A549 (cell line): Measurements from ENCODE around the gene IQSEC3. TPM values are rescaled to one million over a fixed set of nuclear protein-coding genes. Genes with fewer than 3 reads are reported as not detected.

Experiments used
- ATAC-seq, 2 experiments: fragments of 200-7000 bp in 1 of 2; fragments of >200 bp in 1 of 2; cut with Nextera tagmentation in 1 of 2; cut with Tn5 transposase in 1 of 2; 3 replicates each; pipeline versions ENCODE4 v1.8.0 to v1.9.1; 2018 to 2020; ENCODE audit warnings: mild to moderate bottlenecking in 1 of 2, moderate library complexity in 1 of 2
- CTCF ChIA-PET: fragments of 300-600 bp; sonication (Branson Sonifier 250); formaldehyde crosslinking; extraction: SDS; loops from one replicate; lab custom pipeline; 2021; ENCODE audit warnings: antibody characterized with exemption, inconsistent platforms; lab: Yijun Ruan, JAX
- POLR2A ChIA-PET: fragments of 350-600 bp; formaldehyde crosslinking; extraction: SDS; loops from one replicate; lab custom pipeline; 2021; ENCODE audit warnings: antibody characterized with exemption, inconsistent platforms; lab: Yijun Ruan, JAX
- DNase-seq, 2 experiments: peaks; one replicate each; pipeline versions ENCODE4 v3.0.0 to v3.0.0-alpha.2; 2011 to 2016; ENCODE audit warnings: low read depth in 1 of 2, low spot score in 1 of 2
- FAIRE-seq: peaks from 2 replicates; lab custom pipeline; 2011; peaks lifted over from hg19 to GRCh38; lab: Jason Lieb, UNC
- H3K27ac ChIP-seq, 2 experiments: fragments of >200 bp; sonication (Bioruptor Twin); formaldehyde crosslinking; 3 replicates each; pipeline ENCODE4 v1.5.1; 2016 to 2017
- H3K4me1 ChIP-seq: fragments of >200 bp; sonication (Bioruptor Twin); formaldehyde crosslinking; 3 replicates; pipeline ENCODE4 v1.6.1; 2016
- H3K4me2 ChIP-seq: fragments of >200 bp; sonication (Bioruptor Twin); formaldehyde crosslinking; 3 replicates; pipeline ENCODE4 v1.6.1; 2016
- H3K4me3 ChIP-seq: fragments of >200 bp; sonication (Bioruptor Twin); formaldehyde crosslinking; 3 replicates; pipeline ENCODE4 v1.5.1; 2016
- H3K9me3 ChIP-seq: fragments of >200 bp; sonication (Bioruptor Twin); formaldehyde crosslinking; 3 replicates; pipeline ENCODE4 v1.6.1; 2016
- BHLHE40 ChIP-seq: IDR thresholded peaks from 2 replicates; pipeline ENCODE4 v1.6.1; 2012; ENCODE audit warnings: low read depth, low read length, inconsistent platforms
- CBX2 ChIP-seq: fragments of 200-600 bp; sonication (generic); IDR thresholded peaks from 2 replicates; pipeline ENCODE4 v1.6.1; 2016; ENCODE audit warnings: low read depth, mild to moderate bottlenecking, borderline replicate concordance
- CBX8 ChIP-seq: fragments of 200-600 bp; sonication (generic); IDR thresholded peaks from 2 replicates; pipeline ENCODE4 v1.6.1; 2016
- E2F6 ChIP-seq: IDR thresholded peaks from 2 replicates; pipeline ENCODE4 v1.6.1; 2012; ENCODE audit warnings: low read depth, borderline replicate concordance
- EHF ChIP-seq: fragments of 250-450 bp; sonication (Bioruptor Pico); IDR thresholded peaks from 2 replicates; pipeline ENCODE4 v1.5.0; 2020; ENCODE audit warnings: mild to moderate bottlenecking
- EHMT2 ChIP-seq: fragments of 200-600 bp; sonication (generic); IDR thresholded peaks from 2 replicates; pipeline ENCODE4 v1.6.1; 2016; ENCODE audit warnings: antibody characterized with exemption, low read depth, mild to moderate bottlenecking, moderate library complexity
- HDAC2 ChIP-seq: fragments of 200-600 bp; sonication (generic); IDR thresholded peaks from 2 replicates; pipeline ENCODE4 v1.6.1; 2016
- HOXB13 ChIP-seq: fragments of 250-450 bp; sonication (Bioruptor Pico); IDR thresholded peaks from 2 replicates; pipeline ENCODE4 v1.5.0; 2020; ENCODE audit warnings: low read depth, mild to moderate bottlenecking, moderate library complexity
- MAX ChIP-seq: IDR thresholded peaks from 2 replicates; pipeline ENCODE4 v1.6.1; 2012
- MAZ ChIP-seq: fragments of 150-350 bp; IDR thresholded peaks from 2 replicates; pipeline ENCODE4 v1.6.1; 2014; ENCODE audit warnings: antibody characterized with exemption, low read depth, low read length, borderline replicate concordance
- NR3C1 ChIP-seq: fragments of >200 bp; sonication (Bioruptor Twin); formaldehyde crosslinking; IDR thresholded peaks from 3 replicates; pipeline ENCODE4 v1.6.1; 2017
- PHF8 ChIP-seq: fragments of 200-600 bp; sonication (generic); IDR thresholded peaks from 2 replicates; pipeline ENCODE4 v1.6.1; 2016; ENCODE audit warnings: low read depth, mild to moderate bottlenecking, antibody characterized with exemption, moderate library complexity, borderline replicate concordance
- RAD21 ChIP-seq, 2 experiments: fragments of >200 bp in 1 of 2; sonication (Bioruptor Twin) in 1 of 2; formaldehyde crosslinking in 1 of 2; IDR thresholded peaks in 1 of 2; conservative IDR thresholded peaks in 1 of 2; 2 replicates in 1 of 2; 3 replicates in 1 of 2; pipeline ENCODE4 v1.6.1; 2012 to 2018; ENCODE audit warnings: inconsistent platforms in 1 of 2
- REST ChIP-seq: fragments of 200-600 bp; sonication (generic); IDR thresholded peaks from 2 replicates; pipeline ENCODE4 v1.6.1; 2016; ENCODE audit warnings: antibody characterized with exemption, mild to moderate bottlenecking, moderate library complexity
- SMC3 ChIP-seq: fragments of >200 bp; sonication (Bioruptor Twin); formaldehyde crosslinking; IDR thresholded peaks from 3 replicates; pipeline ENCODE4 v1.6.1; 2018; ENCODE audit warnings: inconsistent platforms
- TP53 ChIP-seq: fragments of 250-450 bp; sonication (Bioruptor Pico); IDR thresholded peaks from 2 replicates; pipeline ENCODE4 v1.5.0; 2021; ENCODE audit warnings: mild to moderate bottlenecking, moderate library complexity
- USF2 ChIP-seq: fragments of 450-650 bp; IDR thresholded peaks from 2 replicates; pipeline ENCODE4 v1.6.1; 2014; ENCODE audit warnings: antibody characterized with exemption
- WGBS: methylation state at CpG from one replicate; pipeline ENCODE4 v1.1.6; 2017; ENCODE audit errors: missing lambda C conversion rate; 5-methylcytosine and 5-hydroxymethylcytosine counted together
- polyA plus RNA-seq, 4 experiments: library from polyadenylated mRNA; depleted of rRNA in 3 of 4; stranded (reverse); fragments of >200 nt; fragmentation: RNase III in 1 of 4; extraction: RNeasy Plus Mini Kit Qiagen cat#74134 plus additional on column Dnase treatment in 1 of 4; gene quantifications; 2 replicates in 3 of 4; 3 replicates in 1 of 4; pipeline ENCODE4 v1.2.3, GENCODE V29; 2011 to 2017
- TF ChIP-seq, protein P1 (sequence below): fragments of >200 bp; sonication (Bioruptor Twin); formaldehyde crosslinking; IDR thresholded peaks from 2 replicates; pipeline ENCODE4 v1.6.1; 2016

The IQSEC3 gene
- polyA plus RNA-seq, 2 of the 4 experiments (the other 2 are of a cell fraction): not detected

DNA sequence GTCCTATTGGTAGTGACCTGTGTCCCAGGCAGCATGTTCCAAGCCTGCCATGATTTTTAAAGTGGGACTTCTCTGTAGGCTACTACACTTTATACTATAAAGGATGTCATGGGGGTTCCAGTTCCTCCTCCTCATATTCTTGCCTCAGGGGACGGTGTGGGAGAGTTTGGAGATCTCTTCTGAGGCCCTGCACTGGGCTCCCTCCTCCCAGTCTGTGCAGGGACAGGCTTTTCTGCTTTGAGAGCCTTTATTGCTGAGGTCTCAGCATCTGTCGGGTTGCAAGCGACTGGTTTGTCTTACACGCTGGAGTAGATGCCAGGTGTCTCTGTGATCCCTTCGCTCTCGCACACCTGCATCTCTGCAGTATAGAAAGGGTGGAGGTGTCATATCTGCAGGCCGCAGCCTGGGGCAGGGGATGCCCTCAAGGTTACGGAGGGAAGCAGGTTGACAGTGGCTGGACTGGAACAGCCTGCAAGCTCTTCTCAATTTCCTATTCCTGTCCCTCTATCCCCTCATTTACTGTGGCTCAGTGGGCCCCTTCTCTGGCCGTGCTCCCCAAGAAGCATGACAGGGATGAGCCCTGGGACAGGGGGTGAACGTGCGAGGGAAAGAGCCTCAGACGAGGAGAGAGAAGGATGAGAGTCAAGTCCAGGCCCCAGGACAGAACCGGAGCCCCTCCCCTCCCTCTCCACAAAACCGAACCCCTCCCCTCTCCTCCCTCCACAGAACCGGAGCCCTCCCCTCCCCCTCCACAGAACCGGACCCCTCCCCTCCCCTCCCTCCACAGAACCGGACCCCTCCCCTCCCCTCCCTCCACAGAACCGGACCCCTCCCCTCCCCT lies 96.1 kb downstream of the IQSEC3 start:
- H3K4me2 ChIP-seq: no peak overlapping the region
- no peak overlapping the region for H3K27ac ChIP-seq
- TF ChIP-seq SMC3 (no peak), NR3C1 (no peak), RAD21 (conservative IDR thresholded peaks at IDR 0.05 in 1 of 2, IDR thresholded peaks at IDR 0.05 in 1 of 2) (no peak), EHF (no peak), REST (no peak), E2F6 (no peak), USF2 (no peak), HDAC2 (no peak), CBX2 (no peak), MAZ (no peak), TP53 (CRISPR knock-in tag) (no peak), BHLHE40 (no peak), CBX8 (no peak)
- TF ChIP-seq, protein P1, sequence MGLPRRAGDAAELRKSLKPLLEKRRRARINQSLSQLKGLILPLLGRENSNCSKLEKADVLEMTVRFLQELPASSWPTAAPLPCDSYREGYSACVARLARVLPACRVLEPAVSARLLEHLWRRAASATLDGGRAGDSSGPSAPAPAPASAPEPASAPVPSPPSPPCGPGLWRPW: no peak
- FAIRE-seq (no peak), ATAC-seq (peak; percentile 46 to 60), DNase-seq (no peak)
- no peaks in the 10 kb centered on the region for H3K4me1 ChIP-seq
- no peaks in the 10 kb centered on the region for H3K9me3 ChIP-seq
- 62% methylated on average over 16 of the region's 18 CpGs for WGBS
- CTCF ChIA-PET: no interaction called here
- POLR2A ChIA-PET: no interaction called here
- no peak overlapping the region for H3K4me3 ChIP-seq

DNA sequence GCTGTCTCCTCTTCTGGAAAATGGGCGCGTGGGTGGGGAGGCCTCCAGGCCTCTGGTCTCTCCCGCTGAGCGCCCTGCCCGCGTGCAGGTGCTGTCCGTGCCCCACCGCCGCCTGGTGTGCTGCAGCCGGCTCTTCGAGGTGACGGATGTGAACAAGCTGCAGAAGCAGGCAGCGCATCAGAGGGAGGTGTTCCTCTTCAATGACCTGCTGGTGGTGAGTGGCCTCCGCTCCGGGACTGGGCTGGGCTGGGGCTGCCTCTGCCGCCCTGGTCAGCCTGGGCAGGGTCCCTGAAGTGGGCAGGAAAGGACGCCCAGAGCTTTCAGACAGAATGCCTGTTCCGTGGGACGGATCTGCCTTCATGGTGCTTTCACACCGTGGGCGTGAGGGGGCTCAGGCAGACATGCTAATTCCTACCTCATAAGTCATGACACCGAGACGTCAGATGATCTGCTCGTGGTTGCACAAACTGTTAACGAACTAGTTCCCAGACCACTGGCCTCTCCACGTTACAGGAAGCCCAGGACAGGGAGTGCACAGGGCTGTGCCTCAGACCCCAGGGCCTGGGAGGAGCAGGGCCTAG lies 96.9 kb downstream of the IQSEC3 start:
- H3K4me2 ChIP-seq: no peak overlapping the region
- FAIRE-seq: no peak
- WGBS: 86% methylated on average over 23 of the region's 26 CpGs
- TF ChIP-seq HOXB13 (CRISPR knock-in tag): no peak
- TF ChIP-seq EHMT2: no peak
- no peak overlapping the region for H3K27ac ChIP-seq
- DNase-seq: no peak
- no peaks in the 10 kb centered on the region for H3K9me3 ChIP-seq
- H3K4me1 ChIP-seq: no peaks in the 10 kb centered on the region
- ChIA-PET POLR2A (no interaction called here), CTCF (no interaction called here)
- ATAC-seq: no peak
- H3K4me3 ChIP-seq: no peak overlapping the region

GRCh38 chr12:164207-164606 lies 97.6 kb downstream of the IQSEC3 start:
- Histone ChIP-seq H3K9me3 (no peaks in the 10 kb centered on the region), H3K4me2 (no peak overlapping the region), H3K27ac (no peak overlapping the region), H3K4me3 (no peak overlapping the region), H3K4me1 (no peaks in the 10 kb centered on the region)
- ATAC-seq: no peak
- no peak for DNase-seq
- FAIRE-seq: no peak
- WGBS: 56% methylated on average over 7 of the region's 7 CpGs
- no peak for TF ChIP-seq MAX
- no peak for TF ChIP-seq PHF8
- ChIA-PET CTCF (interaction anchor here (1.0 to 1.2 kb wide), 3 partner anchors 11 to 34 kb away, joined by 3 to 6 read pairs (median 4); no protein-coding TSS in a partner anchor), POLR2A (no interaction called here)
